Naive thymus-derived CD4-positive, alpha-beta T cell (primary cell): ENCODE data around the gene MYOM3. TPM values are rescaled to one million over a fixed set of nuclear protein-coding genes. Genes with fewer than 3 reads are reported as not detected.
A peak's percentile ranks its signal among the peaks of the same experiment; 100 is the strongest.

Source experiments
- ATAC-seq: fragments of 150-1000 bp; cut with Tn5 transposase; 2 replicates; pipeline ENCODE4 v1.10.0; 2021; ENCODE audit warnings: mild to moderate bottlenecking, moderate library complexity
- CTCF ChIA-PET: fragments of 350-600 bp; sonication (Branson Sonifier 250); formaldehyde crosslinking; loops from one replicate; lab custom pipeline; 2021; ENCODE audit warnings: antibody characterized with exemption; lab: Charles Lee
- POLR2A ChIA-PET: fragments of 350-600 bp; sonication (Branson Sonifier 250); formaldehyde crosslinking; loops from one replicate; lab custom pipeline; 2021; ENCODE audit warnings: antibody characterized with exemption, inconsistent platforms; lab: Charles Lee
- DNase-seq, 9 donors: peaks; one replicate each; pipeline versions ENCODE4 v3.0.0 to v3.0.0-alpha.2; 2020 to 2022; ENCODE audit warnings: mixed read lengths in 1 of 9
- H3K27ac ChIP-seq: one replicate; pipeline ENCODE4 v1.7.0; 2013; ENCODE audit warnings: mild to moderate bottlenecking, low read depth, low read length, moderate library complexity
- H3K27me3 ChIP-seq, 2 donors: one replicate each; pipeline ENCODE4 v1.7.0; 2013; ENCODE audit warnings: low read length in 2 of 2, mild to moderate bottlenecking in 2 of 2, moderate library complexity in 2 of 2; ENCODE audit not compliant: control insufficient read depth in 2 of 2, insufficient read depth in 2 of 2
- H3K36me3 ChIP-seq, 3 experiments: 1 replicate in 2 of 3; 2 replicates in 1 of 3; pipeline ENCODE4 v1.7.0; 2013; ENCODE audit warnings: low read length in 3 of 3, mild to moderate bottlenecking in 3 of 3, moderate library complexity in 1 of 3; ENCODE audit not compliant: insufficient read depth in 3 of 3, control insufficient read depth in 2 of 3
- H3K4me1 ChIP-seq, 2 donors: one replicate each; pipeline ENCODE4 v1.7.0; 2013; ENCODE audit warnings: low read length in 2 of 2, mild to moderate bottlenecking in 2 of 2, moderate library complexity in 1 of 2; ENCODE audit not compliant: control insufficient read depth in 2 of 2, insufficient read depth in 2 of 2
- H3K4me3 ChIP-seq: 2 replicates; pipeline ENCODE4 v1.7.0; 2013; ENCODE audit warnings: mild to moderate bottlenecking, low read length
- H3K9me3 ChIP-seq, 3 experiments: 1 replicate in 2 of 3; 2 replicates in 1 of 3; pipeline ENCODE4 v1.7.0; 2013; ENCODE audit warnings: low read length in 3 of 3; ENCODE audit not compliant: control insufficient read depth in 2 of 3
- H3K27ac Mint-ChIP-seq, 9 donors: one replicate each; pipeline ENCODE4 v1.8.0; 2020 to 2022; ENCODE audit warnings: mixed read lengths in 9 of 9, mild to moderate bottlenecking in 8 of 9, moderate library complexity in 5 of 9, inconsistent platforms in 2 of 9
- H3K27me3 Mint-ChIP-seq, 5 donors: one replicate each; pipeline ENCODE4 v1.8.0; 2021 to 2022; ENCODE audit warnings: mixed read lengths in 5 of 5, mild to moderate bottlenecking in 1 of 5
- H3K36me3 Mint-ChIP-seq, 5 donors: one replicate each; pipeline ENCODE4 v1.8.0; 2020 to 2022; ENCODE audit warnings: mixed read lengths in 5 of 5, mild to moderate bottlenecking in 3 of 5, inconsistent platforms in 1 of 5
- H3K4me1 Mint-ChIP-seq, 7 donors: one replicate each; pipeline ENCODE4 v1.8.0; 2020 to 2022; ENCODE audit warnings: mixed read lengths in 7 of 7, mild to moderate bottlenecking in 3 of 7, inconsistent platforms in 1 of 7
- H3K4me3 Mint-ChIP-seq, 10 donors: one replicate each; pipeline ENCODE4 v1.8.0; 2020 to 2022; ENCODE audit warnings: mild to moderate bottlenecking in 10 of 10, mixed read lengths in 10 of 10, moderate library complexity in 6 of 10, inconsistent platforms in 2 of 10
- H3K9me3 Mint-ChIP-seq, 11 donors: one replicate each; pipeline ENCODE4 v1.8.0; 2020 to 2022; ENCODE audit warnings: mixed read lengths in 11 of 11, mild to moderate bottlenecking in 4 of 11, inconsistent platforms in 1 of 11, moderate library complexity in 1 of 11
- intact Hi-C, 2 donors: fragments of 100-400 bp; cut with micrococcal nuclease; formaldehyde crosslinking; loops; one replicate each; pipeline ENCODE4 v1.15.1; 2023
- polyA plus RNA-seq, 2 donors: library from polyadenylated mRNA; unstranded; fragments of 300-500 nt; fragmentation: Illumina TruSeq; gene quantifications; one replicate each; pipeline ENCODE4 v1.2.3, GENCODE V29; 2021
- total RNA-seq, 6 experiments: library from RNA in 5 of 6; stranded (reverse) in 5 of 6; gene quantifications; 1 replicate in 5 of 6; 2 replicates in 1 of 6; pipeline ENCODE4 v1.2.3 and lab custom pipeline; 2021 to 2026

The MYOM3 gene
- total and polyA plus RNA-seq, 7 experiments from 2014 or later = not detected

DNA sequence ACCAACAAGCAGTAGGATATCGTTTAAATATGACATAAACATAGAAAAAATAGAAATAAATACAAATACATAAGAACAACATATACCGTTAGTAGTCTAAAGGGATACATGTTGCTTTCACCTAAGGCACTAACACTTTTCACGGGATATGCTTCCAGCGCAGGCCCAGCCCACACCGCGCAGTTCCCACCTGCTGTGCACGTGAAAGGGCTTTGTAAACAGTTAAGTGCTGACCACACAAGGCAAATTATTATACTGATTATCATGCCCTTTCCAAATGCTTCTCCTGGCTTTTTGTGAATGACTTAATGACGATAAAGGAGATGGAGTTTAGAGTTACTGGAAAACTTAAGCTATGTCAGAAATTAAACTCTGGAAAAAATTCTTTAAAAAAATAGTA, 42.3 kb upstream of the MYOM3 start:
- no peak overlapping the region for H3K27ac Mint-ChIP-seq
- H3K4me3 Mint-ChIP-seq = no peak overlapping the region
- H3K9me3 Mint-ChIP-seq = no peaks in the 10 kb centered on the region
- H3K36me3 Mint-ChIP-seq = peaks cover 0 to 3% (median 0%) of the 10 kb centered on the region in 5 donors
- Histone ChIP-seq H3K36me3 (no peaks in the 10 kb centered on the region), H3K4me1 (peaks cover 4 to 10% of the 10 kb centered on the region in 2 donors), H3K27ac (no peak overlapping the region), H3K27me3 (no peaks in the 10 kb centered on the region), H3K9me3 (no peaks in the 10 kb centered on the region), H3K4me3 (no peak overlapping the region)
- ChIA-PET POLR2A (no interaction called here), CTCF (interaction anchor here (0.6 kb wide), 1 partner anchor 484 kb away, joined by 3 read pairs; no protein-coding TSS in a partner anchor)
- peaks cover 23 to 36% (median 30%) of the 10 kb centered on the region in 5 donors for H3K27me3 Mint-ChIP-seq
- intact Hi-C loops = loop anchor here (5.0 kb wide), 2 partner anchors 33 to 172 kb away; partner anchors contain the start of genes IFNLR1 (in 2 of the 2) and SRSF10 (in 1 of the 2)
- ATAC-seq (no peak), DNase-seq (no peak)
- H3K4me1 Mint-ChIP-seq = peaks cover 10 to 18% (median 14%) of the 10 kb centered on the region in 7 donors

DNA sequence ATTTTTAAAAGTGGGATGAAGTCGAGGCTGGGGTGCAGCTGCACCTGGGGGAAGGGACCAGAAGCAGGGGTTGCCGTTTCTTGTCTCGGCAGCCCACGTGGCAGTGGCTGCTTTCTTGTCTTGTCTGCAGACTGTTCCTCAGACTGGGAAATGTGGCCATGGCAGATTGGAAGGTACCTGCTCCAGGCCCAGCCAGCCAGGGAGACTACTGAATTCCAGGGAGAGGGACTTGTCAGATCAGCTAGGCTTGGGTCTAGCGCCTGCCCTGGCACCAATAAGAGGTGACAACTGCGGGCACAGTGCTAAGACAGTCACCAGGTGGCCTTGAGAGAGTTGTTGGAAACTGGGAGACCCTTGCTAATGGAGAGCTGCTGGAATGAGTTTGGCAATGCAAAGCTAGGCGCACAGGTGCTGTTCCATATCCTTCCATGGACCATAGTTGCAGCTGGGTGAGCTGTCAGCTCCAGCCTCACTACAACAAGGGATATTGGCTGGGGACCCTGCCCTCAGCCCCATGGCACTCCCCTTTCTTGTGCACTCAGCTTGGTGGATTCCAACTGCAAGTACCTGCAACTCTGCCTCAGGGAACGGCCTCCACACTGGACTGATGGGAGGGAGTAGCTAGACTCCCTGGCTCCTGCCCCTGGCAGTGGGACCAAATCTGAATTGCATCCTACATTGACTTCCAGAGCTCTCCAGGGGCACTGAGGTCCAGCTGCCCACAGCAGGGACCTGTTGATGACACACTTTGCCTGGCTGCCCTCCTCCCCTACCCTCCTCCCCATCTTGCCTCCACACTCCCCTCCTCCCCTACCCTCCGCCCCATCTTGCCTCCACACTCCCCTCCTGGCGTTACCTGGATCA, 40.9 kb upstream of the MYOM3 start:
- peaks cover 10 to 18% (median 14%) of the 10 kb centered on the region in 7 donors for H3K4me1 Mint-ChIP-seq
- no peaks in the 10 kb centered on the region for H3K9me3 ChIP-seq
- intact Hi-C loops = loop anchor here (5.0 kb wide), 2 partner anchors 34 to 171 kb away; partner anchors contain the start of genes IFNLR1 (in 2 of the 2) and SRSF10 (in 1 of the 2)
- peaks cover 23 to 44% (median 36%) of the 10 kb centered on the region in 5 donors for H3K27me3 Mint-ChIP-seq
- ATAC-seq (no peak), DNase-seq (no peak)
- H3K4me3 Mint-ChIP-seq = no peak overlapping the region
- no peak overlapping the region for H3K4me3 ChIP-seq
- no peaks in the 10 kb centered on the region for H3K36me3 ChIP-seq
- H3K27me3 ChIP-seq = no peaks in the 10 kb centered on the region
- peaks cover 4 to 10% of the 10 kb centered on the region in 2 donors for H3K4me1 ChIP-seq
- POLR2A ChIA-PET = no interaction called here
- H3K36me3 Mint-ChIP-seq = peaks cover 0 to 3% (median 0%) of the 10 kb centered on the region in 5 donors
- H3K9me3 Mint-ChIP-seq = no peaks in the 10 kb centered on the region
- H3K27ac ChIP-seq = no peak overlapping the region
- no peak overlapping the region for H3K27ac Mint-ChIP-seq
- CTCF ChIA-PET = interaction anchor here (1.3 kb wide), 1 partner anchor 238 kb away, joined by 5 read pairs; no protein-coding TSS in a partner anchor

DNA sequence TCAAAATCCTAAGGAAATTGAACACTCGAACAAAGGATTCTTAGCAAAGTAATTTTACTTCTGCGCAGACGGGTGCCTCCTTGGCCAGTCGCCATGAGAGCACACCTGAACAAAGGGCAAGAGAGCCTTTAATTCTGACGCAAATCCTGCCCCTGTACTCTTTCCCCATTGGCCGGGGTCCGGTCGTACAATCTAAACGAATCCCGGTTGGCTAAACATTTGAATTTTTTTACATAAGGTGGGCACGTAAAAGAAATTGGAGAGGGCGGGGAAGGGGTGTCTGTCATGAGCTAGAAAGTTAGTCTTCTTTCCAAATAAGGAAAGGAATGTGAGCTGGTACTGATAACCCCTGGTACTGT, 39.2 kb upstream of the MYOM3 start:
- H3K27ac ChIP-seq = no peak overlapping the region
- H3K27me3 Mint-ChIP-seq = peaks cover 27 to 51% (median 39%) of the 10 kb centered on the region in 5 donors
- no peaks in the 10 kb centered on the region for H3K27me3 ChIP-seq
- no peaks in the 10 kb centered on the region for H3K36me3 ChIP-seq
- no peak overlapping the region for H3K4me3 ChIP-seq
- no peaks in the 10 kb centered on the region for H3K9me3 ChIP-seq
- peaks cover 9 to 18% (median 14%) of the 10 kb centered on the region in 7 donors for H3K4me1 Mint-ChIP-seq
- intact Hi-C loops = loop anchor here (2.0 to 5.0 kb wide), 3 partner anchors 36 to 680 kb away; partner anchors contain the start of genes IFNLR1 (in 2 of the 2) and SRSF10 (in 1 of the 2)
- H3K9me3 Mint-ChIP-seq = no peaks in the 10 kb centered on the region
- peak overlapping the region in 1 of 9 donors; percentile 9 for H3K27ac Mint-ChIP-seq
- H3K36me3 Mint-ChIP-seq = no peaks in the 10 kb centered on the region
- ChIA-PET POLR2A (no interaction called here), CTCF (interaction anchor here (0.6 to 2.7 kb wide), 5 partner anchors 43 to 422 kb away, joined by 3 to 30 read pairs (median 5); no protein-coding TSS in a partner anchor)
- H3K4me1 ChIP-seq = peaks cover 4 to 10% of the 10 kb centered on the region in 2 donors
- peak overlapping the region; percentile 32 to 82 (median 71) for H3K4me3 Mint-ChIP-seq
- DNase-seq = peak in 2 of 9 donors; percentile 4 to 10
- ATAC-seq = no peak

DNA sequence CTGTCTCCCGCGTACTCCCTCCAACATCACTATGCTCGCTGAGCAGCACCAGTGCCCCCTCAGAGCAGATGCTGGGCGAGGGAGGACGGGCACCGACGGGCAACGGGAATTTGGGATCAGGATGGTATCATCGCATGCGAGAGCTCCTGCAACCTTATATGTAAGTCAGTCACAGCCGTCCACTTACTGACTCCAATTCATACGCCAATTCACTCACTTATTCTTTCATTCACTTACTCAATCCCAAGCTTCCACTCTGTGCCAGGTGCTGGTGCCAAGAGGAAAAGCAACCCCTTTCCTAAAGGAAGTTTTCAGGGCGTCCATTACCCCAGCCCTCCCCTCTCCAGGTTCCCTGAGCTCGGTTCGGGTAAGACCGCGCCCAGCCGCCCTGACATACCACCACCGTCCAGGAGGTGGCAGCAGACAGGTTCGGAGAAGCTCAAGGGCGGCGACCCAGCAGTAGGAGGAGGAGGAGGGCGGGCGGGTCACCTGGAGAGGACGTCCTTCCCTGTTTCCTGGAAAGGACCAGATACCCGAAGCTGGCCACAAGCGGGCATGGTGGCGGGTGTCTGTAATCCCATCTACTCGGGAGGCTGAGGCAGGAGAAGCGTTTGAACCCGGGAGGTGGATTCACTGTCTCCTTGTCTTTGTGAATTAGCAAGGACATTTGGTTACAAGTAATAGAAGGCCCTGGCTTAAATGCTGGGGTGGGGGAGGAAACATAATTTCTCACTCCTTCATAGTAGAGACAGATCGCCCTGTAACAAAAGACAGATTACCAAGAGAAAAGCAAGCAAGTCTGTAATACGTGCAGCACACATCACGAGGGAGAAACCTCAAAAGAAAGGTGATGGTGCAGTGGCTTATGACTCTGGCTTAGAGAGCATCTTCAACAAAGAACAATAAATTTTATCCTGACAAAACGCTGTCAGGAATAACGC, 38.6 kb upstream of the MYOM3 start:
- H3K9me3 Mint-ChIP-seq = no peaks in the 10 kb centered on the region
- ATAC-seq (peak; percentile 96), DNase-seq (peak; percentile 56 to 89 (median 77))
- peak overlapping the region in 2 of 9 donors; percentile 54 to 61 for H3K27ac Mint-ChIP-seq
- H3K4me1 Mint-ChIP-seq = peaks cover 9 to 18% (median 14%) of the 10 kb centered on the region in 7 donors
- Histone ChIP-seq H3K4me3 (peak overlapping the region; percentile 34), H3K4me1 (peaks cover 4 to 10% of the 10 kb centered on the region in 2 donors), H3K9me3 (no peaks in the 10 kb centered on the region), H3K27me3 (no peaks in the 10 kb centered on the region), H3K27ac (no peak overlapping the region), H3K36me3 (no peaks in the 10 kb centered on the region)
- ChIA-PET POLR2A (interaction anchor here (0.6 kb wide), 1 partner anchor 169 kb away, joined by 4 read pairs; no protein-coding TSS in a partner anchor), CTCF (interaction anchor here (0.6 to 2.7 kb wide), 13 partner anchors 9 to 686 kb away, joined by 3 to 30 read pairs (median 4); no protein-coding TSS in a partner anchor)
- H3K27me3 Mint-ChIP-seq = peaks cover 27 to 51% (median 39%) of the 10 kb centered on the region in 5 donors
- H3K36me3 Mint-ChIP-seq = no peaks in the 10 kb centered on the region
- intact Hi-C loops = loop anchor here (1.0 to 5.0 kb wide), 5 partner anchors 37 to 680 kb away; partner anchors contain the start of genes IFNLR1 (in 2 of the 2) and SRSF10 (in 1 of the 2)
- peak overlapping the region; percentile 32 to 82 (median 71) for H3K4me3 Mint-ChIP-seq

DNA sequence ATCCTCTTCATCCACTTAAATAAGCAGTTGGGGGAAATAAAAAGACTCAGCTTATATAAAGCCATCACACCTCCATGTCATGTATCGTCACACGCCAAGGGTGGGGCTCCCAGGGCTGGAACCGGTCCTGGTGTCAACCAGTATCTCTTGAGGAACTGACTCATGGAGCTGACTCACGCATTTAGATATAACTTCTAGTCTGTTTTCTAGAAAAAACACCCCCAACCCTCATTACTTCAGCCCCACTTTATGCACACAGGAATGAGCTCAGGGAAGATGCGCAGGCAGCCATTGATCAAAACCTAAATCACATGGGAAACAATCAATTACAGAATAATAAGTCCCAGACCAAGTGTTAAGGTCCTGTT, 37.9 kb upstream of the MYOM3 start:
- H3K36me3 Mint-ChIP-seq = no peaks in the 10 kb centered on the region
- Histone ChIP-seq H3K9me3 (no peaks in the 10 kb centered on the region), H3K36me3 (no peaks in the 10 kb centered on the region), H3K4me3 (no peak overlapping the region), H3K27me3 (no peaks in the 10 kb centered on the region), H3K4me1 (peaks cover 4 to 10% of the 10 kb centered on the region in 2 donors), H3K27ac (no peak overlapping the region)
- peaks cover 27 to 51% (median 40%) of the 10 kb centered on the region in 5 donors for H3K27me3 Mint-ChIP-seq
- CTCF ChIA-PET = interaction anchor here (0.6 to 2.7 kb wide), 12 partner anchors 9 to 687 kb away, joined by 3 to 30 read pairs (median 4); no protein-coding TSS in a partner anchor
- peak overlapping the region in 2 of 10 donors; percentile 32 to 71 for H3K4me3 Mint-ChIP-seq
- POLR2A ChIA-PET = interaction anchor here (0.6 kb wide), 1 partner anchor 169 kb away, joined by 4 read pairs; no protein-coding TSS in a partner anchor
- peaks cover 9 to 18% (median 14%) of the 10 kb centered on the region in 7 donors for H3K4me1 Mint-ChIP-seq
- H3K9me3 Mint-ChIP-seq = no peaks in the 10 kb centered on the region
- peak in 2 of 9 donors; percentile 2 to 27 for DNase-seq
- no peak overlapping the region for H3K27ac Mint-ChIP-seq
- peak; percentile 55 for ATAC-seq
- intact Hi-C loops = loop anchor here (1.0 to 5.0 kb wide), 5 partner anchors 37 to 681 kb away; partner anchors contain the start of genes IFNLR1 (in 2 of the 2) and SRSF10 (in 1 of the 2)
